ENCODE data around the gene REXO5.
"Not testable (repeated sequence)": the region's sequence is repeated elsewhere in the genome, so short reads cannot be mapped to it uniquely, and the experiment has no call there.

REXO5 gene

GRCh38 chr16:20850981-20851380 is 44.7 kb downstream of the REXO5 start:
- DNase-seq, result no peak

DNA sequence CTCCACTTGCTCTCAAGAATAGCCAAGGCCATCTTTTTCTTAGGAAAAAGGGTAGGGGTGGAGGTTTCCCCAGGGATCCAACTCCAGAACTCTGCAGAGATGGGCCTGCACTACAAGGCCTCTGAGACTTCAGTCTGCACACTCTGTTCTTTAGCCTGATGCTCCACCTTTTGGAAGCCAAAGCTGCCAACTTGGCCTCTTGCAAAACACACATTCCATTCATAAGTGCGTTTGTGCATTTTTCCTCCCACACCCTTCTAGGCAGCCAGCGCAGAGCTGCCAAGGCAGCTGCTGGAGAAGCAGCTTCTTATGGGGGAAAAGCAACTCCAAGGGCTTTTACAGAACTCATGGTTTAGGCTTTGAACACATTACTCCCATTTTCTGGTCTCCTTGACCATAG is 45.3 kb downstream of the REXO5 start:
- no peak for DNase-seq

DNA sequence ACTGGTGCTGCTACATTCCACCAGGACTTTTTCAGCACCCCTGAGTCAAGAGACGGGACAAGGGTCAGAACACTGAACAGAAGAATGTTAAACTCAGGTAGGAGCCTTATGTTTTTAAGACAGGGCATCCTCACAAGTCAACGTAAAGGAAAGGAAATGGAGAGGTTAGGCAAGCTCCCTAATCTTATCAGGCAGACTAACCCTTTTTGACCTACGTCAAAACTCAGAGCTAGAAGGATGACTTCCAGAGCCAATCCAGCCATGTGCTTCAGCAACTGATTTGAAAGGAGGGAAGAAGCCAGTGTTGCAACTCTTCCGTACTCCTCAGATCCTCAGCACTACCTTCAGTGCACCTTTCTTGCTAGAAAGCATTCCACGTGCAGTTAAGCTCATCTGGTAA is 46.8 kb downstream of the REXO5 start:
- no peak for DNase-seq

DNA sequence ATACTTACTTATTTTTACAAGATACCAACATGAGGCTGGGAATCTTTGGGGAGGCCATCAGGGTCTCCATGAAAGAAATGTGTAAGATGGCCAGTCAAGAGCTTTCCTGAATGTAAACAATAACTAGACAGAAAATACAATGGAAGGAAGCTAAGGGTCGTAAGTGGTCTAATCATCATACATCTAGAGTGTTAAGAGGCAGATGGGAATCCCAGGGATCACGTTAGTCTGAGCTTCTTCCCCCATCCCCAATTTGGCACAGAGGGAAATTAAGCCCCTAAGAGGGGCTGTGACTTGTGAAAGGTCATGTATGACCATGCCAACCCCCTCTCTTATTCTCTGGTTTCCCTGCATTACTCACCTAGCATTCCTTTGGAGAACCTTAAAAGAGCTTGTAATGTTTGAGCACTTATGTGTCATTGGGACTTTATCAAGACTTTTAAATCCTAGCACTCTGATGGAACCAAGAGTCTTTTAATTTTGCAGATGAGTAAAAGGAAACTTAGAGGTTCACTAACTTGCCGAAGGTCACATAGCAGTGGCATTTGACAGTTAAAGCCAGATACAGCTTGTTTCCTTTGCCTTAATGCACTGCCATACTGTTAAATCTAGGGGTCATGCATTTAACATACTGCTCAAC is 47.8 kb downstream of the REXO5 start:
- no peak for DNase-seq

GRCh38 chr16:20854963-20855362 is 48.6 kb downstream of the REXO5 start:
- no peak for DNase-seq

DNA sequence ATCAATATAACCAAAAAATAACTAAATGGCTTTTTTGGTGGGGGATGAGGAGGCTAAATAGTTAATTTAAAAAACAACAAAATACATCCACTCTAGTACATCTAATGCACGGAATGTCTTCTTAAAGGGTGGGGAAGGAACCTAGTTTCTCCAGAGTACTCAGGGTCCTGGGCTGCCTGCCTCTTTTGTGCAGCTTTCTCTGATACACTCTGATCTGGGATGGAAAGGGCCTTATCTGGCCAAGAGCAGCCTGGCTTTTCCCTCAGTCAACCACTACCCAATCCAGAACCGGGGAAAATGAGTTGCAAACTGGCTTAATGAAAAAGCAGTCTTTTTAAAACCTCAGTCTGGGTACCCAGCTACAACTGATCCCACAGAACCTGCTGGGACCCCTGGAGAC is 51.0 kb downstream of the REXO5 start:
- no peak for DNase-seq

GRCh38 chr16:20859229-20859628 is 52.9 kb downstream of the REXO5 start:
- no peak for DNase-seq

- no peak for DNase-seq
Observed at GRCh38 chr16:20859699-20860098, 53.4 kb downstream of the REXO5 start.

DNA sequence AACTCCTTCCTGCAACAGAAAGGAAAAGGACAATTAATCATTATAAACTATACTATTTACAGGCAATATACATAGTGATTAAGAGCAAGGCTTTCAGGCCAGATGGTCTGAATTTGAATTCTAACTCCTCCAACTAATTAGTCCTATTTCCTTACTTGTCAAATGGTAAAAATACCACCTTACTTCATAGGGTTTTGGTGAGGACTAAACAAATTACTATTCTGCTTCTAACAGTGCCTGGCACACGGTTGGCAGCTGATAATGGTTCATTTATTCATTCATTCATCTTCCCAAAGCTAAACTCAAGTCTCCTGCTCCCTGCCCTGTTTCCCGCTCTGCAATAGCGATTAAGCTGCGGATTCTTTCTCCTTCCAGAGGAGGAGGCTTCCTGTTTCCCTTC is 54.0 kb downstream of the REXO5 start:
- no peak for DNase-seq

DNA sequence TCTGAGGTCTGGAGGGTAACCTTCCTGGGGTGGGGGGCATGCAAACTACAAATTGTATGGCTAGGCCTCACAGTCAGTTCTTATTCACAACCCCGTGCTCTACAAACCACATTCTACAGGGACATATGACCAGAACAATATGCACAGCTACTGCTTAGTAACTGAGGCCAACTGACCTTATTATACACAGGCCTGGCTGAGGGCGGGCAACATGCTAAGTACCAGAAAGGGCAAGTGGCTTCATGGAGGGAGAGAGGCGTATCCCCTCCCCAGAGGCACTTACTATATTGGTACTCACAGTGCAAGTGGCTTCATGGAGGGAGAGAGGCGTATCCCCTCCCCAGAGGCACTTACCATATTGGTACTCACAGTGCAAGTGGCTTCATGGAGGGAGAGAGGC is 54.7 kb downstream of the REXO5 start:
- not testable (repeated sequence) for DNase-seq

GRCh38 chr16:20862162-20862960 is 56.0 kb downstream of the REXO5 start:
- no peak for DNase-seq

DNA sequence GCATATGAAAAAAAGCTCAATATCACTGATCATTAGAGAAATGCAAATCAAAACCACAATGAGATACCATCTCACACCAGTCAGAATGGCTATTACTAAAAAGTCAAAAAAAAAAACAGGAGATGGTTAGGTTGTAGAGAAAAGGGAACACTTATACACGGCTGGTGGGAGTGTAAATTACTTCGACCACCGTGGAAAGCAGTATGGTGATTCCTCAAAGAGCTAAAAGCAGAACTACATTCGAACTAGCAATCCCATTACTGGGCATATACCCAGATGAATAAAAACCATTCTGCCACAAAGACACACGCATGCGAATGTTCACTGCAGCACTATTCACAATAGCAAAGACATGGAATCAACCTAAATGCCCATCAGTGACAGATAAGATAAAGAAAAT is 58.0 kb downstream of the REXO5 start:
- not testable (repeated sequence) for DNase-seq

- DNase-seq, result peak; percentile 47
Observed at GRCh38 chr16:20865420-20866131, 59.2 kb downstream of the REXO5 start.

DNA sequence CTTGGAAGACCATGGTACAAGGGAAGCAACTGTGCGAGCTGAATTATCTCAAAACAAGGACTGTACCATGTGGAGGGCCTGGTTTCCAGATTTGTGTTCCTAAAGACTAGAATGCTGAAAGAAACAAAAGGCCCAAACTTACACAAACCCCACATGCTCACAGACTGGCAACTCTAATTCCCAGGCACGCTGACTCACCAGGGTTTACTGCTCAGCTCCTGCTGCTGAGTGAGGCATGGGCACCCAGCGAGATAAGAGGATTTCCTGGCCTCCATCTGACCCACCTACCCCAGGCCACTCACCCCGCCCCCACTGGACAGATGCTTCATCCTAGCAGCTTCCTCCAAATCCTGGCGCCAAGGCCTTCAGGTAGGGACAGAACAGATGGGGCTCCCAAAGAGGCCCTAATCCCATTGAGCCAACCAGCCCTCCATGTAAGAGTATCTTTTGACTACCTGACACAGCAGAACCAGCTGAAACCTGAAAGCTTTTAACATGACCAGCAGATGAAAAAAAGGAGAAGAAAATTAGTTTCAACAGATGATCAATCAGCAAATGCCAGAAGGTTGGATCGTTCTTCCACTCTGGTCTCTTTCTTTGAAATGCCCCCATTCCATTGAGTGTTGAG is 59.9 kb downstream of the REXO5 start:
- peak; percentile 29 for DNase-seq

GRCh38 chr16:20866801-20867200 is 60.5 kb downstream of the REXO5 start:
- no peak for DNase-seq

DNA sequence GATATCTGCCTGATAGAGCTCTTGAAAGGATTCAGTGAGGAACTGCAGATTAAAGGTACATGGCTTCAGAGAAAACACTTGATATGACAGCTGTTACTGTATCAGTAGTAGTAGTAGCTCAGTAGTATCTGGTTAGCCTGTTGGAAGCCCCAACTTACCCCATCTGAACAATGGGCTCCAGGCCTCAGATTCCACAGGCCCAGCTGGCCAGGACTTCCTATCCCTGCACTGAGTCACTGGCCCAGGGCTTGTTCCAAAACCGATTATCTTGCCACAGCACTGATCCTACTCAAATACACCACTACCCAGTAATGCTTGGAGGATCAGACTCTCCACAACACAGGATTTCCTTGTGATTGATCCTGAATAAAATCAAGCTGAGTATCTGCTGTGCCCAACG is 61.3 kb downstream of the REXO5 start:
- no peak for DNase-seq

DNA sequence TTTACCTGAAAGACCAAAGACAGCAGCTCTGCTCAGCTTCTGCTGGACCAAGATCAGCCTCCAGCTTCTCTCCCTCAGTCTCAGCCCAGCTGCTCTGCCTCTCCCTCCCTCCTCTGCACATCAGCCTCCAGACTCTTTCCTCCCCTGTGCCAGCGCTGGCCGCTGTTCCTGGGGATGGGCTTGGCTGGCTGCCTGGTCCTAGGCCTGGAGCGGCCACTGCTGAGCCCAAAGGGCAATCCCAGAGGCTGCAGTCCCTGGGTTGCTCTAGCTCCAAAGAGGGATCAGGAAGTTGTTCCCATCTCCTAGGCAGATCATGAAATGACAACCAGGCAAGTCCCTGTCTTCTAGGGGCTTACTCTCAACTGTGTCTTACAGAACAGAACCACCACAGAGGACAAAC is 62.6 kb downstream of the REXO5 start:
- DNase-seq, result no peak

DNA sequence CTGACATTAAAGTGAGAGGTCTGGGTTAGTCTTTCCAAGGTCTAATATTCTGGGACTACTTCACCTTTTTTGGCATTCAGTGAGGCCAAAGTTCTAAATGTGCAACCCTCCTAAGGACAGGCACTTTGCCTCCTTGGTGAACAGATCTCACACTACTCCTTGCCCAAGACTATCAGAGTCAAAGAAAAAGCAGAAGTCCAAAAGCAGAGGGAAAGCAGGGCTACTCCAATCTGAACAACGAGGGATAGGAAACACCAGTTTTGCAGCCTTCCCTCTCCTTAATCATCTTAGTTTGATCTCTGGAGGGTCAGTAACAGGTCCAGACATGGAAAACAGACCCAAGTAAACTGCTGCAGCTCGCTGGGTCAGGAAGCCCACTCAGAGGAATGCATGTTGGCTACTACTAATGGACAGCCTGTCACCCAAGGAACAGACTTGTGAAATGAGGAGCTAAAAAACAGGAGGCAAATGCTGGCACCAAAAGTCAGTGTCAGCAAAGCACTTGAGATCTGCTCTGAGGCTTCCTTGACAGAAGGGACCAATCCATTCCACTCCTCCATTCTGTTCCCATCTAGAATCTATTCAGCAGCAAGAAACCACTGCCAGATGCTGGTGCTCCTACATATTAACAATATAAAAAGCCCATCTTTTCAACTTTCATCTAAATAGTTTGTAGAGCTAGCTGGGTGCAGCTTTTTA is 63.9 kb downstream of the REXO5 start:
- no peak for DNase-seq

GRCh38 chr16:20871258-20871657 is 64.9 kb downstream of the REXO5 start:
- DNase-seq, result no peak

DNA sequence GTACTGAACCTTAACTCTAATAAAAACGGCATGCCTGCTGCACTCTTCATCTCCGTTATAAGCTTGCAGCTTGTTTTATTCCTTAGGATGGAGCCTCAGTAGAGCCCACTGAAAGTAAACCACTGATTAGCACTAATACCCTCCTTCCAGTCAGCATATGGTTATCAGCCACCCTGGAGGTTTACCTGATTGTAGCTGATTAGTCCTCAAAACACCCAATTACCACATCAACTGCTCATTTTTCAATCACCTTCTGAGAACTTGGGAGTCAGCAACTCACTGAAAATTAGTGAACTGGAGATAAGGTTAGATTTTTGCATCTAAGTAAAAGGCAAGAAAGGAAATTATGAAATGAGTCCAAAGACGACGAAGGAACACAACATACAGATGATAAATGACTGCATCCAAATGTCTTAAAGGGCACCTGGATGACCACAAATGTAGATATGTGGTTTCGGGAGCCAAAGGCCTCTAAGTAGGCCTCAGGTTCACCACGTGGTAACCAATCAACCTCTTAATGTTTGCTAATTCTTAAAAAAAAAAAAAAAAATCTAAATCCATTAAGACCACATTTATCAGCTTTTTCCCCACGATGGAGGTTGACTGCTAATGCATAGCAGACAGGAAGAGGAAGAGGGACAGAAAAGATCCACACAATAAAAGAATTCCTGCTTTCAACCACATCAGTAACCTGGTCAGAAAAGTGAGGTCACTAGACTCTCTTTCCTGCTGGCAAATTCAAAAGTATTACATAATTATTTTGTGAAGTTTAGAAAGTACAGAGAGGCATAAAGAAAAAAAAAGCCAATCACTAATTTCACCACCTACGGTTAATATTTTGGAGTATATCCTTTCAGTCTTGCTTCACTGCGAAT is 65.9 kb downstream of the REXO5 start:
- DNase-seq, result no peak

DNA sequence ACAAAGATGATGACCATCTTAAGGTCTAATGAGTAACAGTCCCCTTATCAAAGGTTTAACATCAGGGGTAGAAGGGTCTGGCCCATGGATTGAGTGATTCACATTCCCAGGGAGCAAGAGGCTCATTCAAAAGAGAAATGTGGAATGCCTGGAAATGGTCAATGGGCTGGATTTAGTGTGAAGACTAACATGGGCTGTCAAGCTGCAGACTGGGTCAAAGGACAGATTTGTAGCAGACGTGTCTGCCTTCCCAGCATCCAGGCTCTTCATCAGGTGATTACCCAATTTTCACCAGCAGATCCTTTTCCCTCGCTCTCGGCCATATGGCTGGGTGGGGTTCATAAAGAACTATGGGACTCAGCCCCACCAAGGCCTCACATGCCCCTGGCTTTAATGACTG is 67.0 kb downstream of the REXO5 start:
- DNase-seq, result no peak

DNA sequence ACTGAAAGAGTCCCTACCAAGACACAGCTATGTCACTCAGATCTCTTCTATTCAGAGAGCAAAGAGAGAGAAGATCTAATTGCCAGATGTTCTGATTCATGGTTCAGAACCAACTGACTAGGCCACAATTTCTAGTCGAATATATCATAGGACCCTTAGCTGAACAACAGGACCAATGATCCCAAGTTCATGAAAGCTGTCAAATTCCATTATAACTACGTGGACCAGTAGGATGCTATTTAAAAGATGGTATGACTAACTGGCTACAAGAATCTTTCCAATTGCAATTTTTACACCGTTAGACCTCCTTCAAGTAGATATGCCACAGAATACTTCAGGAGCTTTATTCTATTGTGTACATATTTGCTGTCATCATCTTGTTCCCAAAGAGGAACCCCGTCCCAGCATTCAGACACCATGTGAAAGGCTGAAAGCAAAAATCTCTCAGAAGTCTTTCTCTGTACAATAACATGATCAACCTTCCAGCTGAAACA is 67.8 kb downstream of the REXO5 start:
- no peak for DNase-seq

All from activated CD4-positive, alpha-beta T cell treated with anti-CD3 and anti-CD28 coated beads, Interleukin-2, amount 50 U/mL, for 16 hours (primary cell).